ENCODE results near the gene SFT2D2.

SFT2D2 gene

GRCh38 chr1:168246506-168246905 lies 20.7 kb downstream of the SFT2D2 start:
- no peak overlapping the region for H3K9ac ChIP-seq
- H3K4me1 ChIP-seq, result no peaks in the 10 kb centered on the region
- no peak overlapping the region for H2AFZ ChIP-seq
- no peaks in the 10 kb centered on the region for H3K9me3 ChIP-seq (ENCODE audit: control insufficient read depth, low read length)
- no peak overlapping the region for H3K4me2 ChIP-seq (ENCODE audit: low read length)
- no peaks in the 10 kb centered on the region for H3K27me3 ChIP-seq (ENCODE audit: control insufficient read depth, insufficient read depth, low read length)
- no peak for TF ChIP-seq CTCF (IDR thresholded peaks at IDR 0.05)
- H3K79me2 ChIP-seq, result no peaks in the 10 kb centered on the region
- no peak overlapping the region for H3K27ac ChIP-seq
- H3K36me3 ChIP-seq (ENCODE audit: control insufficient read depth, insufficient read depth, low read length), result peaks cover 2% of the 10 kb centered on the region
- H3K4me3 ChIP-seq (ENCODE audit: low read depth, low read length), result no peak overlapping the region

GRCh38 chr1:168252204-168252733 lies 26.5 kb downstream of the SFT2D2 start:
- H3K79me2 ChIP-seq, result no peaks in the 10 kb centered on the region
- no peaks in the 10 kb centered on the region for H3K9me3 ChIP-seq (ENCODE audit: control insufficient read depth, low read length)
- no peak overlapping the region for H3K27ac ChIP-seq
- TF ChIP-seq CTCF (IDR thresholded peaks at IDR 0.05), result no peak
- no peaks in the 10 kb centered on the region for H3K4me1 ChIP-seq
- no peaks in the 10 kb centered on the region for H3K36me3 ChIP-seq (ENCODE audit: control insufficient read depth, insufficient read depth, low read length)
- no peak overlapping the region for H2AFZ ChIP-seq
- no peak overlapping the region for H3K9ac ChIP-seq
- H3K4me3 ChIP-seq (ENCODE audit: low read depth, low read length), result no peak overlapping the region
- H3K4me2 ChIP-seq (ENCODE audit: low read length), result no peak overlapping the region
- no peaks in the 10 kb centered on the region for H3K27me3 ChIP-seq (ENCODE audit: control insufficient read depth, insufficient read depth, low read length)

GRCh38 chr1:168256164-168256563 lies 30.4 kb downstream of the SFT2D2 start:
- Histone ChIP-seq H3K36me3 (ENCODE audit: control insufficient read depth, insufficient read depth, low read length) (no peaks in the 10 kb centered on the region), H3K27me3 (ENCODE audit: control insufficient read depth, insufficient read depth, low read length) (no peaks in the 10 kb centered on the region), H3K79me2 (no peaks in the 10 kb centered on the region), H3K27ac (no peak overlapping the region), H2AFZ (no peak overlapping the region), H3K4me3 (ENCODE audit: low read depth, low read length) (no peak overlapping the region), H3K4me1 (no peaks in the 10 kb centered on the region), H3K9me3 (ENCODE audit: control insufficient read depth, low read length) (no peaks in the 10 kb centered on the region), H3K9ac (no peak overlapping the region), H3K4me2 (ENCODE audit: low read length) (no peak overlapping the region)
- no peak for TF ChIP-seq CTCF (IDR thresholded peaks at IDR 0.05)

- no peak overlapping the region for H3K4me3 ChIP-seq (ENCODE audit: low read depth, low read length)
Measured at GRCh38 chr1:168257397-168257796, 31.6 kb downstream of the SFT2D2 start.

More at GRCh38 chr1:168257397-168257796, 31.6 kb downstream of the SFT2D2 start:
- Histone ChIP-seq H3K9me3 (ENCODE audit: control insufficient read depth, low read length) (no peaks in the 10 kb centered on the region), H2AFZ (no peak overlapping the region), H3K4me2 (ENCODE audit: low read length) (no peak overlapping the region), H3K4me1 (no peaks in the 10 kb centered on the region), H3K27ac (no peak overlapping the region), H3K27me3 (ENCODE audit: control insufficient read depth, insufficient read depth, low read length) (no peaks in the 10 kb centered on the region), H3K79me2 (no peaks in the 10 kb centered on the region), H3K9ac (no peak overlapping the region), H3K36me3 (ENCODE audit: control insufficient read depth, insufficient read depth, low read length) (no peaks in the 10 kb centered on the region)
- TF ChIP-seq CTCF (IDR thresholded peaks at IDR 0.05), result no peak

Measured in parathyroid adenoma (tissue), 2 donors.